Measurements from ENCODE around the gene RBM42.
"Not testable (repeated sequence)": the region's sequence is repeated elsewhere in the genome, so short reads cannot be mapped to it uniquely, and the experiment has no call there.

- TF ChIP-seq EP300, CTCF (IDR thresholded peaks at IDR 0.05): not testable (repeated sequence)
Observed at GRCh38 chr19:35654828-35655227, 26.0 kb downstream of the RBM42 start.
